ENCODE data around the gene ADM.

The ADM gene

DNA sequence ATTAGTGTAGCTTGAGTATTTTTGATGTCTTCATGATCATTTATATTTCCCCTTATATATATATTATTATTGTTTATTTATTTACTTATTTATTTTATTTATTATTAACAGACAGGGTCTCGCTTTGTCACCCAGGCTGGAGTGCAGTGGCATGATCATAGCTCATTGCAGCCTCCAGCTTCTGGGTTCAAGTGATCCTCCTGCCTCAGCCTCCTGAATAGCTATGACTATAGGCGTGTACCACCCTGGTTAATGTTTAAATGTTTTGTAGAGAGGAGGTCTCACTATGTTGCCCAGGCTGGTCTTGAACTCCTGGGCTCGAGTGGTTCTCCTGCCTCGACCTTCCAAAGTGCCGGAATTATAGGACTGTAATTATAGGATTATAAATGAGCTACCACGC, 10.2 kb downstream of the ADM start:
- Histone ChIP-seq H3K36me3 (no peaks in the 10 kb centered on the region), H3K4me3 (ENCODE audit: low read depth in 1 of 2, low read length in 1 of 2) (no peak overlapping the region), H3K4me1 (ENCODE audit: control insufficient read depth in 1 of 2, insufficient read depth in 1 of 2, low read depth in 1 of 2, low read length in 1 of 2) (no peaks in the 10 kb centered on the region), H3K27me3 (peaks cover under 1% of the 10 kb centered on the region), H3K27ac (no peak overlapping the region), H3K9me3 (no peaks in the 10 kb centered on the region)
- TF ChIP-seq, protein P1, sequence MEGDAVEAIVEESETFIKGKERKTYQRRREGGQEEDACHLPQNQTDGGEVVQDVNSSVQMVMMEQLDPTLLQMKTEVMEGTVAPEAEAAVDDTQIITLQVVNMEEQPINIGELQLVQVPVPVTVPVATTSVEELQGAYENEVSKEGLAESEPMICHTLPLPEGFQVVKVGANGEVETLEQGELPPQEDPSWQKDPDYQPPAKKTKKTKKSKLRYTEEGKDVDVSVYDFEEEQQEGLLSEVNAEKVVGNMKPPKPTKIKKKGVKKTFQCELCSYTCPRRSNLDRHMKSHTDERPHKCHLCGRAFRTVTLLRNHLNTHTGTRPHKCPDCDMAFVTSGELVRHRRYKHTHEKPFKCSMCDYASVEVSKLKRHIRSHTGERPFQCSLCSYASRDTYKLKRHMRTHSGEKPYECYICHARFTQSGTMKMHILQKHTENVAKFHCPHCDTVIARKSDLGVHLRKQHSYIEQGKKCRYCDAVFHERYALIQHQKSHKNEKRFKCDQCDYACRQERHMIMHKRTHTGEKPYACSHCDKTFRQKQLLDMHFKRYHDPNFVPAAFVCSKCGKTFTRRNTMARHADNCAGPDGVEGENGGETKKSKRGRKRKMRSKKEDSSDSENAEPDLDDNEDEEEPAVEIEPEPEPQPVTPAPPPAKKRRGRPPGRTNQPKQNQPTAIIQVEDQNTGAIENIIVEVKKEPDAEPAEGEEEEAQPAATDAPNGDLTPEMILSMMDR (IDR thresholded peaks at IDR 0.05) = no peak

DNA sequence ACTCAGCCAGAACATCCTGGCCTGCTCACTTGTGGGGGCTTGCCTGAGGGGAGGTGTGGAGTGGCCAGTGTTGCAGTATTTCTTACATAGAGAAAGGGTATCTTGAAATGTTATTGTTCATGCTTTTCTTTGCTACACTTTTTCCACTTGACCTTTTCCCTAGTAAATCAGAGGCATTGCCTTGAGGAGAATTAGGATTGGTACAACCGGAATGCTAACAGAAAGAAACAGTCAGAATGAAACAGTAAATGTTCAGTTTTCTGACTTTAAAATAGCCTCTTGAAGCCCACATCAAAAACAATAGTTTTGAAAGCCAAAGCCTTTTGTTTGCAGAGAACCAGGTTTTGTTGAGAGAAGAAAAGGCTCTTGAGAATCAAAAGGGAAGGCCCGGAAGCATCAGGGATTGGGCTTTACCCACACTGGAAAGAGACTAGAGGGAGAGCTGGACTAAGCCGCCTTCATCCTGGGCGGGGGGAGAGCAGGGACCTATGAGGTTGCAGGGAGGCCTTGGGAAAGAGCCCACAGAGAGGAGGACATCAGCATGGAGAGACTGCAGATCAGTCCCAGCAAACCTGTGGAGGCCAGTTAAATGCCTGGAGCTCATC, 12.4 kb downstream of the ADM start:
- no peak overlapping the region for H3K4me3 ChIP-seq (ENCODE audit: low read depth in 1 of 2, low read length in 1 of 2)
- H3K36me3 ChIP-seq = no peaks in the 10 kb centered on the region
- TF ChIP-seq, protein P1 (IDR thresholded peaks at IDR 0.05) = no peak
- no peaks in the 10 kb centered on the region for H3K4me1 ChIP-seq (ENCODE audit: control insufficient read depth in 1 of 2, insufficient read depth in 1 of 2, low read depth in 1 of 2, low read length in 1 of 2)
- no peaks in the 10 kb centered on the region for H3K27me3 ChIP-seq
- no peak overlapping the region for H3K27ac ChIP-seq
- no peaks in the 10 kb centered on the region for H3K9me3 ChIP-seq

DNA sequence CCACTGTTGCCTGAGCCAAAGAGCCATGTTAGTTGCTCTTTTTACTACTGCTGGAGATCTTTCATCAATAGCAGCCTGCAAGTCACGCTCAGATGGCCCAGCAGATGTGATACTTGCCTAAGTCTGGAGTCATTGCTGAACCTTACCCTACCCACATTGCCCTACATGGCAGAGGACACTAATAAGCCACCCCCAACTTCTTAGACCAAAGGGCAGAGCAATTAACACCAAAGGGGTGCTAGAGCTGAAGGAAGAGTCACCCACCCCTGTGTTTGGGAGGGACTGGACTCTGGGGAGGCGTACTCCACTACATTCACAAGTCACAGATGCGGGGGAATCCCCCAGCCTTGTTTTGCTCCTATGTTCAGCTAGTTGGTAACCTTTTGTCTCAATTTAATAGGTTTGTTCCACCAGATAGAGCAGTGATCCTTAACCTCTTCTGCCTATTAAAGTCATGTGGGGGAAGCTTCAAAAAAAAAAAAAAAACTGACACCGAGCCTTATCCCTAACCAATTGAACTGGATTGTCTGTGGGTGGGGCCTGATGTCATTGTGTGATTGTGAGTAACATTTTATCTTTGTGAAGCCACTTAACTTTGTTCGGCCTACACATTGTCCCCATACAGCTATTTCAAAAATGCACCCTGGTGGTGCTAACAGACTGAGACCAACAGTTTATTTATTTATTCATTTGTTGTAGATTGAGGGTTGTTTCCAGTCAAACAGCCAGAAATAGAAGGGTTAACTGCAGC, 13.1 kb downstream of the ADM start:
- Histone ChIP-seq H3K27ac (no peak overlapping the region), H3K4me1 (ENCODE audit: control insufficient read depth in 1 of 2, insufficient read depth in 1 of 2, low read depth in 1 of 2, low read length in 1 of 2) (no peaks in the 10 kb centered on the region)

DNA sequence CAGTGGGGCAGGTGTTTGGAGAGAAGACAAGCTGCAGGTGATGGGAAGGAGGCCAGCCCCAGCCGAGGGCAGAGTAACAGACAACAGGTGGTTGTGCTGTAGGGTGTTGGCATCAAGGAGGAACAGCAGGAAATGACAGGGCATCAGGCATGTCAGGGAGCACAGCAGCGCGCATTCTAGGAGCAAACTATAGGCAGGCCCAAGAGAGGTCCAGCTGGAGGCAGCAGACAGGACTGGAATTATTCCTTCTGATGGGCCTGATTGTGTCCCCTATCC, 13.6 kb downstream of the ADM start:
- H3K36me3 ChIP-seq = no peaks in the 10 kb centered on the region
- no peak overlapping the region for H3K4me3 ChIP-seq (ENCODE audit: low read depth in 1 of 2, low read length in 1 of 2)
- H3K27ac ChIP-seq = no peak overlapping the region
- TF ChIP-seq, protein P1 (IDR thresholded peaks at IDR 0.05) = no peak
- H3K27me3 ChIP-seq = no peaks in the 10 kb centered on the region
- H3K9me3 ChIP-seq = no peaks in the 10 kb centered on the region
- H3K4me1 ChIP-seq (ENCODE audit: control insufficient read depth in 1 of 2, insufficient read depth in 1 of 2, low read depth in 1 of 2, low read length in 1 of 2) = no peaks in the 10 kb centered on the region

More for the DNA sequence above, 13.1 kb downstream of the ADM start:
- no peaks in the 10 kb centered on the region for H3K9me3 ChIP-seq
- H3K27me3 ChIP-seq = no peaks in the 10 kb centered on the region
- H3K4me3 ChIP-seq (ENCODE audit: low read depth in 1 of 2, low read length in 1 of 2) = no peak overlapping the region
- H3K36me3 ChIP-seq = no peaks in the 10 kb centered on the region
- TF ChIP-seq, protein P1 (IDR thresholded peaks at IDR 0.05) = no peak

DNA sequence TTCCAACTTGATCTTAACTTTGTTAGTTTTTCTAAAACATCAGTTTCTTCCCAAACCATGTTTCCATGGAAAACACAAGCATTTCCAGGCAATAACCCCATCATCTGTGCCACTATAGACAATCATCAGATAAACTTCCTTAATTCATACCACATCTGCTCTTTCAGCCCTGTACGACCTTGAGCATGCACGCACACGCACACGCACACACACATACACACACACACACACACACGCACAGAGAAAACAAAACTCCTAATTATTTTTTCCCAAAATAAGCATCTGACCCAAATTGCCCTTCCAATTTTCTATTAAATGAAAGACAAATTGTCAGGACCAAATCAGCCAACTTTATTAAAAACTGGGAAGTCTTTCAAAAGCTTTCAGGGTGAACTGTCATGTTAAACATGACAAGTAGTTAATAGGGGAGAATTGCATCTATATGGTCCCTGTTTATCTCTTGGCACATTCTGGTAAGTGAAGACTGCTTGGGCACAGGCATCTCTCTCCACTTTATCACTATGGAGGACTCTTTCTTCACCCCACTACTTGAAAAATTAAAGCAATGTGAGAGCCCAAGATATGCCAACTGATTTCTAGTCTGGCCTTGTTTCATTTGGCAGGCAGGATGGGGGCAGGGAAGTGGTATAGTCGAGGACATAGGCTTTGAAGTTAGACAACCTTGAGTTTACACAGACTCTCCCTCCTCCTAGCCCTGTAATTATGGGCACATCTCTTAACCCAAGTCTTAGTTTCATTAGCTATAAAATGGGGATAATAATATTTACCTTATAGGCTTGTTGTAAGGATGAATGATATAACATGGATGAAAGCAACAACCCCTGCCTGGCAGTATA, 15.1 kb downstream of the ADM start:
- TF ChIP-seq, protein P1 (IDR thresholded peaks at IDR 0.05) = no peak

More for the DNA sequence above, 15.1 kb downstream of the ADM start:
- H3K4me3 ChIP-seq (ENCODE audit: low read depth in 1 of 2, low read length in 1 of 2) = no peak overlapping the region
- H3K27me3 ChIP-seq = no peaks in the 10 kb centered on the region
- no peaks in the 10 kb centered on the region for H3K9me3 ChIP-seq
- no peaks in the 10 kb centered on the region for H3K4me1 ChIP-seq (ENCODE audit: control insufficient read depth in 1 of 2, insufficient read depth in 1 of 2, low read depth in 1 of 2, low read length in 1 of 2)
- no peaks in the 10 kb centered on the region for H3K36me3 ChIP-seq
- H3K27ac ChIP-seq = no peak overlapping the region

All from neutrophil (primary cell).